ENCODE measurements around the gene PRKCA.

The PRKCA gene

GRCh38 chr17:66678061-66678460 lies 375.6 kb downstream of the PRKCA start:
- no peak for TF ChIP-seq CTCF (IDR thresholded peaks at IDR 0.05; ENCODE audit: low read depth, low read length)
- no peak overlapping the region for H3K4me3 ChIP-seq (ENCODE audit: low read depth, low read length)

- no peak overlapping the region for H3K4me3 ChIP-seq (ENCODE audit: low read depth, low read length)
- TF ChIP-seq CTCF (IDR thresholded peaks at IDR 0.05; ENCODE audit: low read depth, low read length) = no peak
These were observed 376.4 kb downstream of the PRKCA start for GRCh38 chr17:66678827-66679226.

- no peak for TF ChIP-seq CTCF (IDR thresholded peaks at IDR 0.05; ENCODE audit: low read depth, low read length)
These were observed 377.5 kb downstream of the PRKCA start for GRCh38 chr17:66679631-66680517.

GRCh38 chr17:66682283-66682682 lies 379.9 kb downstream of the PRKCA start:
- TF ChIP-seq CTCF (IDR thresholded peaks at IDR 0.05; ENCODE audit: low read depth, low read length) = no peak
- H3K4me3 ChIP-seq (ENCODE audit: low read depth, low read length) = no peak overlapping the region

More at GRCh38 chr17:66679631-66680517, 377.5 kb downstream of the PRKCA start:
- no peak overlapping the region for H3K4me3 ChIP-seq (ENCODE audit: low read depth, low read length)

GRCh38 chr17:66684261-66684660 lies 381.8 kb downstream of the PRKCA start:
- TF ChIP-seq CTCF (IDR thresholded peaks at IDR 0.05; ENCODE audit: low read depth, low read length) = no peak
- no peak overlapping the region for H3K4me3 ChIP-seq (ENCODE audit: low read depth, low read length)

GRCh38 chr17:66684731-66685130 lies 382.3 kb downstream of the PRKCA start:
- no peak for TF ChIP-seq CTCF (IDR thresholded peaks at IDR 0.05; ENCODE audit: low read depth, low read length)
- H3K4me3 ChIP-seq (ENCODE audit: low read depth, low read length) = no peak overlapping the region

- H3K4me3 ChIP-seq (ENCODE audit: low read depth, low read length) = no peak overlapping the region
- TF ChIP-seq CTCF (IDR thresholded peaks at IDR 0.05; ENCODE audit: low read depth, low read length) = no peak
These were observed 384.2 kb downstream of the PRKCA start for GRCh38 chr17:66686601-66687000.

Data from WI38 (cell line).